Esophagus squamous epithelium (tissue), 4 donors: ENCODE data around the gene SCRT2.

Experiments
- CTCF ChIP-seq, 6 experiments: fragments of 450-650 bp in 4 of 6; fragments of 200-600 bp in 2 of 6; sonication (generic) in 2 of 6; IDR thresholded peaks; one replicate each; pipeline ENCODE4 v1.5.1; 2016 to 2019; ENCODE audit warnings: antibody characterized with exemption in 6 of 6, mild to moderate bottlenecking in 4 of 6, moderate library complexity in 4 of 6
- POLR2A ChIP-seq, 4 donors: fragments of 450-650 bp; IDR thresholded peaks; one replicate each; pipeline ENCODE4 v1.6.1; 2017; ENCODE audit warnings: antibody characterized with exemption in 4 of 4, mild to moderate bottlenecking in 4 of 4, moderate library complexity in 3 of 4

GRCh38 chr20:673603-674001 is 2.0 kb downstream of the SCRT2 start:
- TF ChIP-seq CTCF (IDR thresholded peaks at IDR 0.05) (no peak), POLR2A (IDR thresholded peaks at IDR 0.05) (no peak)
